K562 (cell line): ENCODE data around the gene HMG20B. TPM values are rescaled to one million over a fixed set of nuclear protein-coding genes. Genes with fewer than 3 reads are reported as not detected.

ENCODE experiments used
- BRD4 ChIP-seq: fragments of 200-600 bp; sonication (generic); IDR thresholded peaks from 2 replicates; pipeline ENCODE4 v1.6.1; 2017; ENCODE audit warnings: inconsistent platforms
- CBFB ChIP-seq: sonication (generic); formaldehyde crosslinking; IDR thresholded peaks from 2 replicates; pipeline ENCODE4 v1.4.0; 2020; ENCODE audit warnings: mild to moderate bottlenecking, missing genetic modification reagents
- KLF10 ChIP-seq: fragments of 250-450 bp; sonication (Bioruptor Pico); IDR thresholded peaks from 2 replicates; pipeline ENCODE4 v1.6.1; 2021; ENCODE audit warnings: matching md5 sums
- LCOR ChIP-seq: sonication (generic); formaldehyde crosslinking; IDR thresholded peaks from 2 replicates; pipeline ENCODE4 v1.8.0; 2022; ENCODE audit warnings: mild to moderate bottlenecking, missing genetic modification reagents
- OTX1 ChIP-seq: fragments of 450-650 bp; formaldehyde crosslinking; IDR thresholded peaks from 2 replicates; pipeline ENCODE4 v1.4.0; 2022; ENCODE audit warnings: mild to moderate bottlenecking
- PURB ChIP-seq: sonication (generic); formaldehyde crosslinking; IDR thresholded peaks from 2 replicates; pipeline ENCODE4 v1.9.0; 2021; ENCODE audit warnings: low read depth, mild to moderate bottlenecking, missing genetic modification reagents
- PYGO2 ChIP-seq: fragments of 450-650 bp; IDR thresholded peaks from 2 replicates; pipeline ENCODE4 v1.6.1; 2016; ENCODE audit warnings: mild to moderate bottlenecking, missing genetic modification characterization, moderate library complexity, missing compliant biosample characterization
- SAFB ChIP-seq: fragments of 200-400 bp; formaldehyde crosslinking; IDR thresholded peaks from 2 replicates; pipeline ENCODE4 v1.6.1; 2017; ENCODE audit warnings: low read depth, low read length, borderline replicate concordance
- SIRT6 ChIP-seq: IDR thresholded peaks from one replicate; pipeline ENCODE4 v1.6.1; 2012; ENCODE audit warnings: low read depth, mild to moderate bottlenecking, control low read depth, inconsistent platforms, low read length, moderate library complexity
- STAT5A ChIP-seq: IDR thresholded peaks from 2 replicates; pipeline ENCODE4 v1.6.1; 2012; ENCODE audit warnings: low read length, inconsistent platforms, borderline replicate concordance
- ZFP30 ChIP-seq: fragments of 250-450 bp; sonication (Bioruptor Pico); IDR thresholded peaks from 2 replicates; pipeline ENCODE4 v1.8.0; 2022; ENCODE audit warnings: moderate library complexity, mild to moderate bottlenecking, inconsistent platforms, borderline replicate concordance
- ZNF175 ChIP-seq: fragments of 200-800 bp; sonication (Bioruptor generic); IDR thresholded peaks from 2 replicates; pipeline ENCODE4 v1.6.1; 2016; ENCODE audit warnings: low read depth, mild to moderate bottlenecking, missing genetic modification characterization, missing compliant biosample characterization
- polyA plus RNA-seq, 8 experiments: library from polyadenylated mRNA; depleted of rRNA in 4 of 8; stranded (reverse) in 5 of 8; unstranded in 3 of 8; fragments of >200 nt; fragmentation: Nextera tagmentation in 2 of 8; fragmentation: Illumina TruSeq in 1 of 8; extraction: Ambion mirVana in 2 of 8; extraction: Trizol in 1 of 8; gene quantifications; 2 replicates each; pipeline versions ENCODE4 v1.2.1 to v1.2.3, GENCODE V29; 2011 to 2014; ENCODE audit warnings: inconsistent platforms in 1 of 8, missing spikeins in 1 of 8
- total RNA-seq, 7 experiments: library from RNA; depleted of rRNA in 6 of 7; stranded (reverse); fragments of >200 nt in 6 of 7; fragmentation: Illumina TruSeq in 2 of 7; extraction: Trizol in 2 of 7; gene quantifications; 2 replicates each; pipeline versions ENCODE4 v1.2.1 to v1.2.3, GENCODE V29; 2011 to 2021; ENCODE audit warnings: low replicate concordance in 1 of 7
- TF ChIP-seq, protein P1 (sequence below): fragments of 450-650 bp; IDR thresholded peaks from 2 replicates; pipeline ENCODE4 v1.6.1; 2016; ENCODE audit warnings: mild to moderate bottlenecking, moderate library complexity
- TF ChIP-seq, protein P2 (sequence below), 2 experiments: fragments of 450-650 bp; conservative IDR thresholded peaks; 2 replicates each; pipeline ENCODE4 v1.6.1; 2017; ENCODE audit warnings: mild to moderate bottlenecking in 2 of 2, moderate library complexity in 2 of 2

HMG20B gene
- total and polyA plus RNA-seq, 9 of the 15 experiments (the other 6 are each of a cell fraction or from before 2014, with no cell fraction given): 0.35 to 172 (median 38.6) TPM

DNA sequence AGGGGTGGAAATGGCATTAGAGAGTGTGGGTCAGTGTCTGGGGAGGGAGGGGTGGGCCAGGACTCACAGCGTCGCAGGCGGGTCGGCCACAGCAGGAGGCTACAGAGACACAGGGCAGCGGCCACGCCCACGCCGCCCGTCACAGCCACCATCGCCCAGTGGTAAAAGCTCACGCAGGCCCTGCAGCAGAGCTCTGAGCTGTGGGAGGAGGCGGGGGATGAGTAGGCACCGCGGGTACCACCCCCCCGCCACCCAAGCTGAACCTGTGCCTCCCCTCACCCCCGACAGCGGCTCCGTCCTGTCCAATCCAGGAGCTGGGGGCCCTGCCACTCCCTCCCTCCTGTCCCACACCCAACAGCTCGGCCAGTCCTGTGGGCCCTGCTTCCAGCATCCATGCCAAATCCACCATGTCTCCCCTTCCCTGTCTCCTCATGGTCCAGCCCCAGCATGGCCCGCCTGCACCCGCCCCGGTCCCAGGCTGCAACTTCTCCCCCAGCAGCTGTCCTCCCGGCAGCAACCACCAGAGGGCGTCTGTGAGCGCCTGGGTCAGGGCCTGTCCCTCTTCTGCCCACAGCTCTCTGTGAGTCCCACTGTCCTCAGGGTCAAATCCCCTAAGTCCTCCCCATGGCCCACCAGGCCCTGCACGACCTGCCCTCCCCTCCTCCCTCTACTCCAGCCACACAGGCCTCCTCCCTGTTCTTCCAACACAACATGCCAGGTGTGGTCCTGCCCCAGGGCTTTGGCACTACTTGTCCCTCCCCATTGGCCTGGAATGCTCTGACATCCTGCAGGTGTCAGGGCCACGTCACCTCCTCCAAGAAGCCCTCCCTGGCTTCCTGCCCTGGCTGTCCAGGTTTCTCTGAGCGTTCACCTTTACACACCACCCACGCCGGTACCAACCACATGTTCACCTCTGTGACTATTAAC, 27.7 kb upstream of the HMG20B start (continued):
- TF ChIP-seq, protein P1, sequence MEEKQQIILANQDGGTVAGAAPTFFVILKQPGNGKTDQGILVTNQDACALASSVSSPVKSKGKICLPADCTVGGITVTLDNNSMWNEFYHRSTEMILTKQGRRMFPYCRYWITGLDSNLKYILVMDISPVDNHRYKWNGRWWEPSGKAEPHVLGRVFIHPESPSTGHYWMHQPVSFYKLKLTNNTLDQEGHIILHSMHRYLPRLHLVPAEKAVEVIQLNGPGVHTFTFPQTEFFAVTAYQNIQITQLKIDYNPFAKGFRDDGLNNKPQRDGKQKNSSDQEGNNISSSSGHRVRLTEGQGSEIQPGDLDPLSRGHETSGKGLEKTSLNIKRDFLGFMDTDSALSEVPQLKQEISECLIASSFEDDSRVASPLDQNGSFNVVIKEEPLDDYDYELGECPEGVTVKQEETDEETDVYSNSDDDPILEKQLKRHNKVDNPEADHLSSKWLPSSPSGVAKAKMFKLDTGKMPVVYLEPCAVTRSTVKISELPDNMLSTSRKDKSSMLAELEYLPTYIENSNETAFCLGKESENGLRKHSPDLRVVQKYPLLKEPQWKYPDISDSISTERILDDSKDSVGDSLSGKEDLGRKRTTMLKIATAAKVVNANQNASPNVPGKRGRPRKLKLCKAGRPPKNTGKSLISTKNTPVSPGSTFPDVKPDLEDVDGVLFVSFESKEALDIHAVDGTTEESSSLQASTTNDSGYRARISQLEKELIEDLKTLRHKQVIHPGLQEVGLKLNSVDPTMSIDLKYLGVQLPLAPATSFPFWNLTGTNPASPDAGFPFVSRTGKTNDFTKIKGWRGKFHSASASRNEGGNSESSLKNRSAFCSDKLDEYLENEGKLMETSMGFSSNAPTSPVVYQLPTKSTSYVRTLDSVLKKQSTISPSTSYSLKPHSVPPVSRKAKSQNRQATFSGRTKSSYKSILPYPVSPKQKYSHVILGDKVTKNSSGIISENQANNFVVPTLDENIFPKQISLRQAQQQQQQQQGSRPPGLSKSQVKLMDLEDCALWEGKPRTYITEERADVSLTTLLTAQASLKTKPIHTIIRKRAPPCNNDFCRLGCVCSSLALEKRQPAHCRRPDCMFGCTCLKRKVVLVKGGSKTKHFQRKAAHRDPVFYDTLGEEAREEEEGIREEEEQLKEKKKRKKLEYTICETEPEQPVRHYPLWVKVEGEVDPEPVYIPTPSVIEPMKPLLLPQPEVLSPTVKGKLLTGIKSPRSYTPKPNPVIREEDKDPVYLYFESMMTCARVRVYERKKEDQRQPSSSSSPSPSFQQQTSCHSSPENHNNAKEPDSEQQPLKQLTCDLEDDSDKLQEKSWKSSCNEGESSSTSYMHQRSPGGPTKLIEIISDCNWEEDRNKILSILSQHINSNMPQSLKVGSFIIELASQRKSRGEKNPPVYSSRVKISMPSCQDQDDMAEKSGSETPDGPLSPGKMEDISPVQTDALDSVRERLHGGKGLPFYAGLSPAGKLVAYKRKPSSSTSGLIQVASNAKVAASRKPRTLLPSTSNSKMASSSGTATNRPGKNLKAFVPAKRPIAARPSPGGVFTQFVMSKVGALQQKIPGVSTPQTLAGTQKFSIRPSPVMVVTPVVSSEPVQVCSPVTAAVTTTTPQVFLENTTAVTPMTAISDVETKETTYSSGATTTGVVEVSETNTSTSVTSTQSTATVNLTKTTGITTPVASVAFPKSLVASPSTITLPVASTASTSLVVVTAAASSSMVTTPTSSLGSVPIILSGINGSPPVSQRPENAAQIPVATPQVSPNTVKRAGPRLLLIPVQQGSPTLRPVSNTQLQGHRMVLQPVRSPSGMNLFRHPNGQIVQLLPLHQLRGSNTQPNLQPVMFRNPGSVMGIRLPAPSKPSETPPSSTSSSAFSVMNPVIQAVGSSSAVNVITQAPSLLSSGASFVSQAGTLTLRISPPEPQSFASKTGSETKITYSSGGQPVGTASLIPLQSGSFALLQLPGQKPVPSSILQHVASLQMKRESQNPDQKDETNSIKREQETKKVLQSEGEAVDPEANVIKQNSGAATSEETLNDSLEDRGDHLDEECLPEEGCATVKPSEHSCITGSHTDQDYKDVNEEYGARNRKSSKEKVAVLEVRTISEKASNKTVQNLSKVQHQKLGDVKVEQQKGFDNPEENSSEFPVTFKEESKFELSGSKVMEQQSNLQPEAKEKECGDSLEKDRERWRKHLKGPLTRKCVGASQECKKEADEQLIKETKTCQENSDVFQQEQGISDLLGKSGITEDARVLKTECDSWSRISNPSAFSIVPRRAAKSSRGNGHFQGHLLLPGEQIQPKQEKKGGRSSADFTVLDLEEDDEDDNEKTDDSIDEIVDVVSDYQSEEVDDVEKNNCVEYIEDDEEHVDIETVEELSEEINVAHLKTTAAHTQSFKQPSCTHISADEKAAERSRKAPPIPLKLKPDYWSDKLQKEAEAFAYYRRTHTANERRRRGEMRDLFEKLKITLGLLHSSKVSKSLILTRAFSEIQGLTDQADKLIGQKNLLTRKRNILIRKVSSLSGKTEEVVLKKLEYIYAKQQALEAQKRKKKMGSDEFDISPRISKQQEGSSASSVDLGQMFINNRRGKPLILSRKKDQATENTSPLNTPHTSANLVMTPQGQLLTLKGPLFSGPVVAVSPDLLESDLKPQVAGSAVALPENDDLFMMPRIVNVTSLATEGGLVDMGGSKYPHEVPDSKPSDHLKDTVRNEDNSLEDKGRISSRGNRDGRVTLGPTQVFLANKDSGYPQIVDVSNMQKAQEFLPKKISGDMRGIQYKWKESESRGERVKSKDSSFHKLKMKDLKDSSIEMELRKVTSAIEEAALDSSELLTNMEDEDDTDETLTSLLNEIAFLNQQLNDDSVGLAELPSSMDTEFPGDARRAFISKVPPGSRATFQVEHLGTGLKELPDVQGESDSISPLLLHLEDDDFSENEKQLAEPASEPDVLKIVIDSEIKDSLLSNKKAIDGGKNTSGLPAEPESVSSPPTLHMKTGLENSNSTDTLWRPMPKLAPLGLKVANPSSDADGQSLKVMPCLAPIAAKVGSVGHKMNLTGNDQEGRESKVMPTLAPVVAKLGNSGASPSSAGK: no peak
- TF ChIP-seq OTX1 (CRISPR knock-in tag) (no peak), SAFB (no peak), SIRT6 (peak; percentile 65), CBFB (CRISPR knock-in tag) (no peak), KLF10 (CRISPR knock-in tag) (no peak), PYGO2 (no peak), PURB (CRISPR knock-in tag) (no peak), ZNF175 (CRISPR knock-in tag) (no peak), ZFP30 (no peak), LCOR (CRISPR knock-in tag) (no peak), BRD4 (no peak), STAT5A (no peak)
- TF ChIP-seq, protein P2, sequence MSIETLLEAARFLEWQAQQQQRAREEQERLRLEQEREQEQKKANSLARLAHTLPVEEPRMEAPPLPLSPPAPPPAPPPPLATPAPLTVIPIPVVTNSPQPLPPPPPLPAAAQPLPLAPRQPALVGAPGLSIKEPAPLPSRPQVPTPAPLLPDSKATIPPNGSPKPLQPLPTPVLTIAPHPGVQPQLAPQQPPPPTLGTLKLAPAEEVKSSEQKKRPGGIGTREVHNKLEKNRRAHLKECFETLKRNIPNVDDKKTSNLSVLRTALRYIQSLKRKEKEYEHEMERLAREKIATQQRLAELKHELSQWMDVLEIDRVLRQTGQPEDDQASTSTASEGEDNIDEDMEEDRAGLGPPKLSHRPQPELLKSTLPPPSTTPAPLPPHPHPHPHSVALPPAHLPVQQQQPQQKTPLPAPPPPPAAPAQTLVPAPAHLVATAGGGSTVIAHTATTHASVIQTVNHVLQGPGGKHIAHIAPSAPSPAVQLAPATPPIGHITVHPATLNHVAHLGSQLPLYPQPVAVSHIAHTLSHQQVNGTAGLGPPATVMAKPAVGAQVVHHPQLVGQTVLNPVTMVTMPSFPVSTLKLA (conservative IDR thresholded peaks at IDR 0.05): no peak; a peak in 1 of 4 replicates
